Endothelial cell of umbilical vein (primary cell): ENCODE data around the gene GNB1L.

Source experiments
- CTCF ChIP-seq, 2 donors: IDR thresholded peaks; 1 replicate in 1 of 2; 2 replicates in 1 of 2; pipeline ENCODE4 v1.5.1; 2011; ENCODE audit warnings: low read length in 2 of 2, mild to moderate bottlenecking in 2 of 2, moderate library complexity in 2 of 2, control low read depth in 1 of 2, inconsistent platforms in 1 of 2, low read depth in 1 of 2; ENCODE audit not compliant: insufficient read depth in 1 of 2; ENCODE audit errors: extremely low read depth in 1 of 2
- EZH2 ChIP-seq: IDR thresholded peaks from 2 replicates; pipeline ENCODE4 v1.6.1; 2012; ENCODE audit warnings: borderline replicate concordance, low read depth, mild to moderate bottlenecking, moderate library complexity, low read length, inconsistent platforms; ENCODE audit not compliant: severe bottlenecking
- FOS ChIP-seq: IDR thresholded peaks from 2 replicates; pipeline ENCODE4 v1.6.1; 2011; ENCODE audit warnings: mild to moderate bottlenecking, low read length, moderate library complexity, borderline replicate concordance; ENCODE audit not compliant: insufficient read depth
- JUN ChIP-seq: IDR thresholded peaks from 2 replicates; pipeline ENCODE4 v1.6.1; 2011; ENCODE audit warnings: borderline replicate concordance, low read depth; ENCODE audit not compliant: insufficient read length, insufficient read depth
- MAX ChIP-seq: IDR thresholded peaks from 2 replicates; pipeline ENCODE4 v1.6.1; 2011; ENCODE audit not compliant: insufficient read depth, insufficient read length
- POLR2AphosphoS5 ChIP-seq: IDR thresholded peaks from 2 replicates; pipeline ENCODE4 v1.6.1; 2012; ENCODE audit warnings: low read depth, mild to moderate bottlenecking, control low read depth, low read length, moderate library complexity; ENCODE audit not compliant: insufficient read depth

- no peak for TF ChIP-seq EZH2
- no peak for TF ChIP-seq CTCF (IDR thresholded peaks at IDR 0.05; ENCODE audit: extremely low read depth in 1 of 2, insufficient read depth in 1 of 2, low read depth in 1 of 2, low read length in 2 of 2)
- no peak for TF ChIP-seq JUN
- TF ChIP-seq FOS: no peak
- TF ChIP-seq MAX: no peak
- TF ChIP-seq POLR2AphosphoS5: no peak
Measured at GRCh38 chr22:19843857-19844376, 10.8 kb downstream of the GNB1L start.
